ENCODE results near the gene MMP17. TPM values are rescaled to one million over a fixed set of nuclear protein-coding genes. Genes with fewer than 3 reads are reported as not detected.

MMP17 gene
- polyA plus RNA-seq, 1 of the 3 experiments (the other 2 are of a cell fraction), result 14.0 TPM

- no peaks in the 10 kb centered on the region for H3K27me3 ChIP-seq (ENCODE audit: insufficient read depth)
- H3K4me1 ChIP-seq (ENCODE audit: control insufficient read depth in 1 of 2, insufficient read depth in 2 of 2, low read depth in 1 of 2, low read length in 1 of 2), result peaks cover 0 to 29% of the 10 kb centered on the region in 2 experiments; a peak in 1 of 4 replicates
- H3K9me2 ChIP-seq, result no peaks in the 10 kb centered on the region
- no peak overlapping the region for H3K4me2 ChIP-seq
- H4K20me1 ChIP-seq (ENCODE audit: insufficient read depth), result no peaks in the 10 kb centered on the region
- no peak overlapping the region for H3K9ac ChIP-seq
- no peak overlapping the region for H2AFZ ChIP-seq (ENCODE audit: low read depth)
- CTCF ChIA-PET, result interaction anchor here (1.3 to 2.0 kb wide), 3 partner anchors 11 to 88 kb away, joined by 4 to 7 read pairs (median 5); partner anchors contain the start of gene EP400
- H3K9me3 ChIP-seq, result no peaks in the 10 kb centered on the region
- WGBS (ENCODE audit: low lambda C conversion rate), result 88% methylated on average over 11 of the region's 12 CpGs
- H3K27ac ChIP-seq (ENCODE audit: low read depth in 2 of 2, low read length in 1 of 2), result no peak overlapping the region; a peak in 1 of 4 replicates
- POLR2A ChIA-PET, result interaction anchor here (0.9 kb wide), 1 partner anchor 8 kb away, joined by 4 read pairs; no protein-coding TSS in a partner anchor
- H3K36me3 ChIP-seq (replicated peaks in 1 of 2; ENCODE audit: control insufficient read depth in 1 of 2, insufficient read depth in 2 of 2, low read length in 1 of 2), result no peaks in the 10 kb centered on the region
- H3K4me3 ChIP-seq (ENCODE audit: low read depth in 2 of 2, low read length in 1 of 2), result no peak overlapping the region
- H3K79me2 ChIP-seq (ENCODE audit: insufficient read depth), result no peaks in the 10 kb centered on the region
- TF ChIP-seq SMC3 (IDR thresholded peaks at IDR 0.05; ENCODE audit: low read depth, low read length), result no peak
- TF ChIP-seq CTCF (IDR thresholded peaks at IDR 0.05), result no peak
- TF ChIP-seq MEF2A (IDR thresholded peaks at IDR 0.05; ENCODE audit: borderline replicate concordance, low read depth), result no peak
- no peak for TF ChIP-seq MXI1 (IDR thresholded peaks at IDR 0.05; ENCODE audit: low read depth, low read length)
- TF ChIP-seq ZBTB33 (IDR thresholded peaks at IDR 0.05; ENCODE audit: borderline replicate concordance, low read depth), result no peak
- TF ChIP-seq TCF12 (IDR thresholded peaks at IDR 0.05), result no peak
- TF ChIP-seq REST (IDR thresholded peaks at IDR 0.05; ENCODE audit: low read depth, low read length), result no peak
- no peak for TF ChIP-seq GABPA (IDR thresholded peaks at IDR 0.05; ENCODE audit: low read depth)
- no peak for TF ChIP-seq YY1 (IDR thresholded peaks at IDR 0.05; ENCODE audit: low read depth)
- no peak for TF ChIP-seq SIN3A (IDR thresholded peaks at IDR 0.05; ENCODE audit: borderline replicate concordance, low read depth, low read length)
- no peak for TF ChIP-seq EP300 (IDR thresholded peaks at IDR 0.05; ENCODE audit: borderline replicate concordance in 1 of 2, low read depth in 1 of 2, low read length in 1 of 2)
- TF ChIP-seq MAX (IDR thresholded peaks at IDR 0.05; ENCODE audit: low read depth), result no peak
- no peak for TF ChIP-seq RXRA (IDR thresholded peaks at IDR 0.05; ENCODE audit: borderline replicate concordance, low read depth)
- TF ChIP-seq FOSL2 (IDR thresholded peaks at IDR 0.05; ENCODE audit: borderline replicate concordance, low read depth), result no peak
- no peak for TF ChIP-seq GATA2 (CRISPR knock-in tag; IDR thresholded peaks at IDR 0.05)
- no peak for TF ChIP-seq TAF1 (IDR thresholded peaks at IDR 0.05; ENCODE audit: borderline replicate concordance, low read depth, low read length)
- no peak for TF ChIP-seq PBX3 (IDR thresholded peaks at IDR 0.05)
- no peak for TF ChIP-seq RCOR1 (IDR thresholded peaks at IDR 0.05; ENCODE audit: low read length)
- TF ChIP-seq FOXM1 (IDR thresholded peaks at IDR 0.05; ENCODE audit: low read depth), result no peak
- no peak for DNase-seq
- no peaks in the 10 kb centered on the region for H3F3A ChIP-seq (replicated peaks; ENCODE audit: insufficient read depth)
Observed at GRCh38 chr12:131861261-131862083, 33.3 kb downstream of the MMP17 start.
